Fibroblast of skin of back (primary cell): Measurements from ENCODE around the gene KRTAP10-5.
"Not testable (repeated sequence)": the region's sequence is repeated elsewhere in the genome, so short reads cannot be mapped to it uniquely, and the experiment has no call there.

ENCODE experiments used
- DNase-seq: peaks from one replicate; pipeline ENCODE4 v3.0.0-alpha.2; 2013

The KRTAP10-5 gene

DNA sequence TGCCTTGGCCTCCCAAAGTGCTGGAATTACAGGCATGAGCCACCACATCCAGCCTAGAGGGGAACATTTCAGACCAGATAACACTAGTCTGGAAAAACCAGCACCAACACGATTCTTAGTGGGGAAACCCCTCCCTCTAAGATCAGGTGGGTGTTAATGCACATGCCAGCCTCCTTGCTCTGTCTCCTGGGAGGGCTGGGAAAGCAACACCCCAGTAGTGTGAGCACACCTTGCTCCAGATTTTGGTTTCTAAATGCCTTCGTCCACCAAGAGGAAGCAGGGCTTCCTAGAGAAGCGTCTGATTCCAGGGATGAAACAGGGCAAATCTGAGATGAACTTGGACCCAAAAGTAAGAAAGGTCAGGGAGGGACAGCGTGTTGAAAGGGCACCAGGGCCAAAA lies 9.1 kb downstream of the KRTAP10-5 start:
- DNase-seq, result no peak

DNA sequence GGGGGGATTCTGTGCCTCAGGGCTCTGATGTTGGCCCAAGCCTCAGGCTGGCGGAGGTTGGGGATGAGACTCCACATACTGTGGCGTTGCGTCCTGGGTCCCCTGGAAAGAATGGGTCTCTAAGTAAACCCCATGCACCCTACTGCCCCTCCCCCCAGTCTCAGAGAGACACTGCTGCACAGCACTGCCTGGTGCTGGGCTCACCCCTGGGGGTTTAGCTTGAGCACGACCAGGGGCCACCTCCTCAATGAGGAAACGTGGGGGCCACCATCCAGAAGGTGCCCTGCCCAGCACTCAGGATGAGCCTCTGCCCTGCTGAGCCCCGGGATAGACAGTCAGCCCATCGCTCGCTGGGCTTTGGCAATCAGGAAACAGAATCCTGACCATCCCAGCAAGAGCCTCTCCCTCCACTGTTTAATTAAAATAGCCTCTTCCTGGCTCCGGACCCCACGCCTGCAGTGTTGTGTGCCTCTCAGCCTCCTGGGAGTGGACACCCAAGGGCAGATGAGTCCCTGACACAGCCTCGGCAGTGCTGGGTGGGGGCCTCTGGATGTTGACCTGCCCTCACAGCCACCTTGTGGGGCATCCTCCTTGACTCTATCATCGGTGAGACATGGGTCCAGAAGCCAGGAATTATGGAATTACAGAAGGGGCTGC lies 10.4 kb downstream of the KRTAP10-5 start:
- DNase-seq, result no peak

DNA sequence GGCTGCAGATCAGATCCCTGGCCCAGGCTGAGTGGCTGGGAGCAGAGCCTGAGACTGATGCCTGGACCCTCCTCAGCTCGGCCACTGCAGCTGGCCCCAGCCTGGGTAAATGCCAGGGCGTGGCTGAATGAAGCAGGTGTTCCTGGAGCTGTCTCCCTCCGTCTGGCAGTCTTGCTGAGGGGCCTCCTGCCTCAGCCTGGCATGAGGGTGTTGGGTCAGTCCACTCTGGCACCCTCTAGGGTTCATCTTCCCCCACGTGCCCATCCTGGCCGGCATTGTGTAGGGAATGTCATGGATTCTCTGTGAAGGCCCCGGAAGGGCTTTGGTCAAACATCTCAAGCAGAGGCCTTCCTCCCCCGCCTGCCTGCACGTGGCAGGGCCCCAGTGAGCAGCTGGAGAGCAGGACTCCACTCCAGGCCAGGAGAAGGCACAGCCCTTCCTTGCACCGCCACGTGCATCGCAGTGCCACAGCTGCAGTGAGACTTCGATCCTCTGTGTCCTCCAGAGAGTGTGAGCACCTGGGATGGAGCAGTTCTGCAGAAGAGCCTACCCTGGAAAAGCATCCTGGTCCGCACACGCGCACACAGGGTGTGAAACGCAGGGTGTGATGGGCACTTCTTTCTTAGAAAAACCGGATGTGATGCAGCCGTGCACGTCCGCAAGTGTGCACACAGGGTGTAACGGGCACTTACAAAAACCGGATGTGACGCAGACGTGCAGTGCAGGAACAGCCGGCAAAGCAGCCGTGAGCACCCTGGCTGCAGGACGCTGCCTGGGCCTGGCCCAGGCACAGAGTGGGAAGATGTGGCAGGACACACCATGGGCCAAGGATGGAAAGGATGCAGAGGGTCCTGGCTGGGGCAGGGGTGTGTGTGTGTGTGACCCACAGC lies 11.5 kb downstream of the KRTAP10-5 start:
- no peak for DNase-seq

DNA sequence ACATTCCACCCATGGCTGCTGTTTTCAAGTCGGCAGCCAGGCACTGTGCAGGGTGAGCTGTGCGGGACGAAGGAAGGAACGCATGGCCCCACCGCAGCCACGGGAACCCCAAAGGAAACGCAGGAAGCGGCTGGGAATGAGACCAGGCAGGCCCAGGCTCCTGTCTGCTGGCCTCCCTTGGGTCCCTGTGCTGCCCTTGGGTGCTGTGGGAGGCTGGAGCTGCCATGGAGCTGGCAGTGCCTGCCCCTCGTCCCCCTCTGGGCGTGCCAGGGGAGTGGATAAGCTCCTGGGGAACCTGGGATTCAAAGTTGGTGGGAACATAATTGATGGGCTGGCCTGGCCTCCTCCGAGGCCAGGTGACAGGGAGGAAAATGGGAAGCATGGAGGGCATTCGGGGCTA lies 12.1 kb downstream of the KRTAP10-5 start:
- DNase-seq, result no peak

DNA sequence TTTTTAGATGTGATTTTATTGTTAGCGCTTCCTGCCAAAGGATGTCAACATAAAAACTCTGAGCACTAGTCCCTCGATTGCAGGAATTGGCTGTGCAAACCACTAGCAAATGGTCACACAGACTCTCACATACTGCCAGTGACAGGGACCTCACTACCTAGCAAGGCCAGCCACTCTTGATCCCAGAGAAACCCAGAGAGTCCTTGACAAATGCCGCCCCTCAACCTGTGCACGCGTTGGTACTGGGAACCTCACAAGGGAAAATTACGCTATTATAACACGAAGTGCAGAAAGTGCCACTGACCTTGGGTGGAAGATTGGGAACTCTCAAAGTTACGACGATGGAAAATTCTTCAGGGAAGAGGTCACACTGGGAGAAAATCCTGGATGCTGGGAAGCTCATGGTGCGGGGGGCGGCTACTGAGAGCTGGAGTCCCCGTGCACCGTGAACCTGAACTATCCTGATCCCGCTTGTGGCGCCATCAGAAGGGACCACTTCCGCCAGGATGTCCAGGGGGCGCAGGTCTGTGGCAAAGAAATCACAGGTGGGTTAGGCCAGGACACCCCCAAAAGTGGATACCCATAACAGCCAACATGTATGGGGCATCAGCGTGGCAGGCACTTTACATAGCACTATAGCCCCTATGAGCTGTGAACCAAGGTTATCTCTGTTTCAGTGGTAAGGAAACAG lies 12.8 kb downstream of the KRTAP10-5 start:
- DNase-seq, result no peak

DNA sequence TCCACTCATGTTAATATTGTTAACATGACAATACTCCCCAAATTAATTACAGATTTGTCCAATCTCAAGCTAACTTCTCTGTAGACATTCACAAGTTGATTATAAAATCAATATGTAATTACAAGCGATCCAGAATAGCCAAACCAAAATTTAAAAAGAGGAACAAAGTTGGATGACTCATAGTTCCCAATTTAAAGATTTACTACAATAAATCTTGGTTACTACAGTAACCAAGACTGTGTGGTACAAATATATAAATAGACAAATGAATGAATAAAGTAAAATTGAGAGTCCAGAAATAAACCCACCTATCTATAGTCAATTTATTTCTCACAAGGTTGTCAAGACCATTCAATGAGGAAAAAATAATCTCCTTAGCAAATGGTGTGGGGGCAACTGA lies 14.0 kb downstream of the KRTAP10-5 start:
- DNase-seq, result no peak

DNA sequence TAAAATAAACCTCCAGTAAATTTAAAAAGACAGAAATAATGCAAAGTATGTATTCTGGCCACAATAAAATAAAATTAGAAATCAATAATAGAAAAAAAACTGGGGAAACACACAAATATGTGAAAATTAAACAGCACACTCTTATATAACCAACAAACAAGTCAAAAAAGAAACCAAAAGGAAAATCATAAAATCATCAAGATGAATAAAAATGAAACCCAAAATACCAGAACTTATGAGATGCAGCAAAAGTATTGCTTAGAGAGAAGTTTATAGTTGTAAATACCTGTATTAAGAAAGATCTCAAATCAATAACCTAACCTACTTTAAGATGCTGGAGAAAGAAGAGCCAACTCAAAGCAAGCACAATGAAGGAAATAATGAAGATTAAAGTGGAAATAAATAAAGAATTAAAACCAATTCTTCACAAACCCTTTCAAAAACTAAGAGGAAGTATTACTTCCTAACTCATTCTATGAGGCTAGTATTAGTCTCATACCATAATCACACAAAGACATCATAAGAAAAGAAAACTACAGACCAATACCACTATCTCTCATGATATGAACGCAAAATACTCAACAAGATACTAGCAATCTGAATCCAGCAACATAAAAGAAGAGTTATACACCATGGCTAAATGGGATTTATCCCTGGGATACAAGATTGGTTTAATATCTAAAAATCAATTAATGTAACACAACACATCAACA lies 15.4 kb downstream of the KRTAP10-5 start:
- no peak for DNase-seq

DNA sequence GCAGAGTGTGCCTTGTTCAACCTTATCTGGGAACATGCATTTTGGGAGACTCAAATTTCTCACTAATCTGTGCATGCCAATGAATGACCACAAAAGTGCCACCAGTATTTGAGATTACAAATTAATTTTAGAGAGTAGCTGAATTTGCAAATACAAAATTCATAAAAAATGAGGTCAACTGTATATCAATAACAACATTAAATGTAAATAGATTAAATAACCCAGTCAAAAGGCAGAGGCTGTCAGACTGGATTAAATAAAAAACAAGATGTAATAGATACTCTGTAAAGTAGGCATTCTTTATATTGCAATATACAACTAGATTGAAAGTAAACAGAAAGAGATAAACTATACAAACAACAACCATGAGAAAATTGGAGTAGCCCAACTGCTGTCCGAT lies 16.3 kb downstream of the KRTAP10-5 start:
- no peak for DNase-seq

DNA sequence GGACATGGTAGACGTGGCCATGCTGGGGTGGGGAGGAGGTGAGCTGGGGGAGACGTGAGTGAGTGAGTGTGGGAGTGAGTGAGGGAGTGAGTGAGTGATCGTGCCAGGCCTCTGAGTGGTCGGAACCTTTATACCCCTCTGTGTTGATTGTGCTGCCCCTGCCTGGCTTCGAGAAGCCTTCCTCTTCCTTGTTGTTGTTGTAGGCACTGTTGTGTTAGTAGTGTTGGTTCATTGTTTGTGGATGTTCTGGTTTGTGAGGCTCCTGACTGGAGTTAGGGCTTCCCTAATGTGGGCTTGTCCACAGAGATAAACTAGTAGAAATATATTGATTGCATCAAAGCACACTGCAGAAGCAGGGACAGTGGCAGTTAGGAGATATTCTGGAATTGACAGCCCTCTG lies 21.7 kb downstream of the KRTAP10-5 start, which contains the start of gene KRTAP10-3:
Gene KRTAP10-3 (minus strand): TSS at position 101 of the 400 bp plus-strand sequence. CDS start 80 bp downstream, at position 21.
- DNase-seq, result no peak

DNA sequence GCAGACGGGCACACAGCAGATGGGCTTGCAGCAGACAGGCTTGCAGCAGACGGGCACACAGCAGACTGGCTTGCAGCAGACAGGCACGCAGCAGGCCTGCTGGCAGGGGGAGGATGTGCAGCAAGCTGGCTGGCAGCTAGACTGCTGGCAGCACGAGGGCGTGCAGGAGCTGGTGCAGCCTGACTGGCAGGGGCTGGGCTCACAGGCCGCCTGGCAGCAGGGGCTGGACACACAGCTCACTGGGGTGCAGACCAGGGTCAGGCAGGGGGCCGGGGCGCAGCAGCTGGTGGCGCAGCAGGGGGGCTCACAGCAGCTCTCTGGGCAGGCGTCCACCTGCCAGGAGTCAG lies 22.1 kb downstream of the KRTAP10-5 start:
- not testable (repeated sequence) for DNase-seq

DNA sequence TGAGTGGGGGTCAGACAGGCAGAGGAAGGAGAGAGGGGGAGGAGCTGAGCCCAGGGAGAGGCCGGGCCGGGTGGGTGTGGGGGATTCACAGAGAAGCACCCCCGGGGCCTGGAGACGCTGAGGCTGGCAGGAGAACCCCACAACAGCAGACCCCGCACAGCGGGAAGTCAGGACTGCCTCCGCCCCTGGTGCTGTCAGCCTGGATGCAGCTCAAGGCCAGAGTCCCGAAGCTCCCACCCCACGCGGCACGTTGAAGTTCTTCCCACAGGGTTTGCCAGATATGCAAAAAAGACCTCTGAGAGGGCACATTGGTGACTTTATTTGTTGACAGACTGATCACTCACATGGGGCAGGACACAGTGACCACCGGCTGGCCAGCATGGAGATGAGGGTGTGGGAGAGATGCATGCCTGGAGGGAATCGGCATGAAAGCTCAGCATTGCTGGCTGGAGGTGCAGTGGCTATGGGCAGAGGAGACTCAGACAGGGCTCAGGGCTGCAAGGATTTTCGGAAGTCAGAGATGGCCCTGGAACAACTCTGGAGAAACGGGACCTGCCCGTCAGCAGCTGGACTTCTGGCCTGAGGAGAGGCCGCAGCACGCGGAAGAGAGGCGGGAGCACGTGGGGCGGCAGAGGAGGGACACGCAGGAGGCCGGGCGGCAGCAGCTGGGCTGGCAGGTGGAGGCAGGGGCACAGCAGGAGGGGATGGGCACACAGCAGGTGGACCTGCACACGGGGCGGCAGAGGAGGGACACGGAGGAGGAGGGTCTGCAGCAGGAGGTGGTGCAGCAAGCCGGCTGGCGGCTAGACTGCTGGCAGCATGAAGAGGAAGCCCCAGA lies 22.7 kb downstream of the KRTAP10-5 start:
- no peak for DNase-seq

DNA sequence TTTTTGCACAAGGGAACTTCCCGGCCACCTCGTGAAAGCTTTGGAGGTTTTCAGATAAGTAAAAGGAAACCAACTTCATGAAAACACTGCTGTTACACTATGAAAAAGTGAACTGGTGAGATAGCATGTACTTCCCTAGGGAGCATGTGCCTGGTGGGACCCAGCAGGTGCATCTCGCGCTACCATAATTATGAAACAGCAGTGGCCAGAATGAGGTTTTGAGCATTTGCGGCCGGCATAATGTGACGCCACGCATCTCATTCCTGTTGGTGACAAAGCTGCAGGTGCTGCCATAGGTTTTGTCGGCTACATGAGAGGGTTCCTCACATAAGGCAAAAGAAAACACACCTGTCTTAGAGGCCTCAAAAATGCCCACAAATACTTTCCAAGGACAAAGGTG lies 23.5 kb downstream of the KRTAP10-5 start:
- DNase-seq, result no peak

DNA sequence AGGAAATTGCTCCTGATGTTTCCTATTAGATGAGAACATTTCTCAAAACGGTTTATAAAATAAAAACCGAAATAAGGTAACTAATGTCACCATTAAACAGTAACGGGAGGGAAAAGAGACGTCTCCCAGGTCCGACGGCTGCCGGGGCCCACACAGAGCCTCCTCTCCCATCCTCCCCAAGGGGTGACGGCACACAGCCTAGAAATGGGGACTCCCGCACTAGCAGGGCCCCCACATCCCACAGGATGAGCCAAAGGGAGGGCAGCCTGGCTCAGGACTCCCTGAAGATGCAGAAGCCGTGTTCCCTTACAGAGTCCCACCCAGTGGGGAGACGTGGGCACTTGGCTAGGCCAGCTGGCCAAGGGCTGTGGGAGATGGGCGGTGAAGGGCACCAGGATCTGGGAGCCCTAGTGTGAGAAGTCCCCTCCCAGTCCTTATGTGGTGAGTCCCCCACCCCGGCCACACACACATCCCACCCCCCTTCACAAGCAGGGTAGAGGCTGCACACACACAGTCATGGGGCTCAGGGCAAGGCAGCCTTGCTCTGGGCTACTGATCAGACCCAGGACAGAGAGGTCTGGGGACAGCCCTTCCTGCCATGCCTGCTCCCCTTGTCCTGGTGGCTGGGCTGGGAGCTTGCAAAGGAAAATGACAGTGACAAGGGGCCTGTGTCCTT lies 25.1 kb downstream of the KRTAP10-5 start:
- no peak for DNase-seq

DNA sequence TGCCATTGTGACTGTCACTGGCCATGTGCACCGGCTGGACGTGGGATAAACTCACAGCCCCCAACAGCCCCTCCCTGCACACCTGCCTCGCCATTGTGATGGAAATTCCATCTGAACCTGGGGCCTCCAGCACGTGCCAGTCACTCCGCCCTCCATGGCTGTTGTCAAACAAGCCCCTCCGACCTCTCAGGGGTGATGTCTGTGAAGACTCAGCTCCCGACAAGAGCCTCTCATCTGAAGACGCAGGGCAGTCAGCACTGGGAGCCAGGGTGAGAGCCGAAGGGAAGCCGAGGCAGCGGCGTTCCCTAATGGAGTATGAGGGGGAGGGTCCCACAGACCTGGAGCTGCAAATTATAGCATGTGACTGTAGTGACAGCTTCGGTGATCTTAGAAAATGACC lies 27.7 kb downstream of the KRTAP10-5 start:
- no peak for DNase-seq

DNA sequence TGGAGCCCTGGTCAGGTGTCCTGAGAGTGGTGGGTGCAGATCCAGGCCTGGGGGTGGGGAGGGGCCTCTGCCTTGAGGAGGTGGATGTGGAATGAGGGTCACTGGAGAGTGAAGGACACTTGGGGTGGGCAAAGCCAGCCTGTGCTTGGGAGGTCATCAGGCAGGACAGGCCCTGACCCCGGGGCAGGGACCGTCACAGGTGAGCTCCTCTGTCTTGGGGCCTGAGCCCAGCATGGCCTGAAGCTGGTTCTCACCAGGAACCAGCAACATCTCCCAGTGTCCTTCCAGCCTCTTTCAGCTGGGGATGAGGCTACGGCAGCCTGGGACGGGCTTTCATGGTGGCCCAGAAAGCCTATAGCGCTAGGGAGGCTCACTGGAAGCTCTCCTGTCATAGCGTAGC lies 28.3 kb downstream of the KRTAP10-5 start:
- no peak for DNase-seq

DNA sequence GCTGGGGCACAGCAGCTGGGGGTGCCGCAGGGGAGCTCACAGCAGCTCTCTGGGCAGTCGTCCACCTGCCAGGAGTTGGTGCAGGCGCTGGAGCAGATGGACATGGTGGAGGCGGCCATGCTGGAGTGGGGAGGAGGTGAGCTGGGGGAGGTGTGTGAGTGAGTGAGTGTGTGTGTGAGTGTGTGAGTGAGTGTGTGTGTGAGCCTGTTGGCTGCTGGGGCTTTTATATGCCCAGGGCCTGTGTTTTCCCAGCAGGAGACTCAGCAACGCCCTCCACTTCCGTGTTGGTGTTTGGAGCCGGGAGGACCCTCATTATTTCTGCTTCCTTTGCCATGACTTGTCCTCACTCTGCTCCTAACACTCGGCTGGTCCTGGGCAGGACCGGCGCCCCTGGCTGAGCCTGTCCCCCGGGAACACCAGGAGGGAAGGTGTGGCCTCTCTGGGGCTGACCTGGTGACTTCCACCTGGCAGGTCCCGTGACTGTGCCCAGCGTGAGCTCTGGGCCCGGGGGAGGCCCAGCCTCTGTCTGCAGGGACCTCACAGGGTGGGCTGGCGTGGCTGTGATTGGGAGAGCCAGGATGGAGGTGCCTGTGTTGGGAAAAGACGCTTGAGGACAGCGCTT lies 29.0 kb downstream of the KRTAP10-5 start, which contains the start of gene KRTAP10-2:
Gene KRTAP10-2 (minus strand): TSS at position 166 of the 622 bp plus-strand sequence. CDS start 47 bp downstream, at position 119.
- DNase-seq, result no peak

DNA sequence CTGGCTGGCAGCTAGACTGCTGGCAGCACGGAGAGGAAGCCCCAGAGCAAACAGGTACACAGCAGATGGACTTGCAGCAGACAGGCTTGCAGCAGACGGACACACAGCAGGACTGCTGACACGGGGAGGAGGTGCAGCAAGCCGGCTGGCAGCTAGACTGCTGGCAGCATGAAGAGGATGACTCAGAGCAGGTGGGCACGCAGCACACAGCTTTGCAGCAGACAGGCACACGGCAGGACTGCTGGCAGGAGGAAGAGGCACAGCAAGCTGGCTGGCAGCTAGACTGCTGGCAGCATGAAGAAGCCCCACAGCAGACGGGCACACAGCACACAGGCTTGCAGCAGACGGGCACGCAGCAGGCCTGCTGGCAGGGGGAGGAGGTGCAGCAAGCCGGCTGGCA lies 29.6 kb downstream of the KRTAP10-5 start:
- DNase-seq, result no peak

DNA sequence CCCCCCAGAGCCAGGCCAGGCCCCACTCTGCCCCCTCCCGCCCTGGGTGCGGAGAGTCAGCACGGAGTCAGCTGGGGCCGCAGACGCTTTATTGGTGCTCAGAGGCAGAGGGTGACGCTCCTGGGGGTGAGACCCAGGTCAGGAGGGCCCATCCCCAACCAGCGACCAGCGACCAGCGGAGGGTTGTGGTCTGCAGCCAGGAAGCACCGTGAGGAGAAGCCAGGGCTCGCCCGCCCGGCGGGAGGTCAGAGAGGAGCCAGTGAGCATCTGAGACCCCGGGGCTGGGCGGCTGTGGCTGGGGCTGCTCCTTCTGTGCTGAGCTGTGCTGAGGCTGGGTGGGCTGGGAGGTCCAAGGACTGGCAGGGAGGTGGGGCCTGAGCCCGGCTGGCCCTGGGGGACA lies 30.1 kb downstream of the KRTAP10-5 start:
- DNase-seq, result not testable (repeated sequence)

DNA sequence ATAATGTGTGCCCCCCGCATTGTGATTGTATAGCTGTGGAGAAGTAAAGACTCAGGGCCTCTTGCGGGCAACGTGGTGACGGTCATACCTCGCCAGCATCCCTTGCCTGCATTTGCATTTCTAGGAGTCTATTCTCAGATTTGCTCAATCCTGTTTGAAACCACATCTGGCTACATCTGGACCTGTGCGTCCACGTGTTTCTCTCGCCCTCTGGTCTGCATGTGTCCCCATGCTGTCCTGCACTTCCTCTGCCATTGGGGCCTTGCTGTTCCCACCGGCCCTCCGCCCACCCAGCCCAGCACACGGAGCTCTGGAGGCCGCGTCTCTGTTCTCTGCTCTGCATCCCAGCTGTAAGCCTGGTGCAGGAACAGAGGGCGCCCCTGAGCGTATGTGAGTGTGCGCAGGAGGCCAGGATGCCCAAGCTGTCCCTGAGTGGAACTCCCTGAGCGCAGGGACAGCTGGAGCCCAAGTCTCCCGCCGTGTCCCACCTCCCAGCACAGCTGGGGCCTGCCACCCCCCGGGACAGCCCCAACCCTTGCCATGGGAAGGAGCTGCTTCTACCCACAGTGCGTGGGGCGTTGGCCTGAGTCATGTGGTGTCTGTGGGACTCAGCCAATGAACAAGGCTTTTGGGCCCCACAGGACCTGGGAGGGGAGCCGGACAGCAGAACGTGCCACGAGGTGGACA lies 30.7 kb downstream of the KRTAP10-5 start:
- DNase-seq, result no peak

DNA sequence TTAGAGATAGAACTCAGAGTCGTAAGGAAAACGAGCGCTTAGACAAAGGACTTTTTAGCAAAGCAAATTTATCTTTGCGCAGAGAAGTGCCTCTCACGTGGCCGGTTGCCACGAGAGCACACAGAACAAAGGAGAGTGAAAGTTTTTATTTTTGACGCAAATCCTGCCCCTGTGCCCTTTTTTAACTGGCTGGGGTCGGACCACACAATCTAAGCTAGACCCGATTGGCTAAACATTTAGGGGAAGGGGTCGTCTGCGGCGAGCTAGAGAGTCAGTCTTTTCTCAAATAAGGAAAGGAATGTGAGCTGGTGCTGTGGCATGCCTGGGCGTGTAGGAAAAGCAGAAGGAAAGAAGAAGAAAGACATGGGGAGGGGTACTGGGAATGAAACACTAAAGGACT lies 31.5 kb downstream of the KRTAP10-5 start:
- DNase-seq, result no peak
